SU-DHL-6 (cell line): ENCODE measurements around the gene STAT2.

Experiments
- H2AFZ ChIP-seq: fragments of 200-600 bp; sonication (generic); 2 replicates; pipeline ENCODE4 v1.6.1; 2014; ENCODE audit warnings: low read depth, mild to moderate bottlenecking, moderate library complexity, mixed read lengths, antibody characterized with exemption, low read length; ENCODE audit not compliant: severe bottlenecking
- H3F3A ChIP-seq: fragments of 200-600 bp; shearing (Covaris generic); 2 replicates; pipeline ENCODE4 v1.6.0; 2016; ENCODE audit warnings: antibody characterized with exemption, mild to moderate bottlenecking; ENCODE audit not compliant: insufficient read depth
- H3K27ac ChIP-seq: fragments of 200-600 bp; sonication (generic); 2 replicates; pipeline ENCODE4 v1.5.1; 2016; ENCODE audit warnings: low read depth, mild to moderate bottlenecking, low read length, moderate library complexity, mixed read lengths
- H3K27me3 ChIP-seq: fragments of 200-600 bp; sonication (generic), shearing (Covaris generic); 2 replicates; pipeline ENCODE4 v1.6.0; 2014; ENCODE audit warnings: mild to moderate bottlenecking, low read length
- H3K36me3 ChIP-seq: fragments of 200-600 bp; sonication (generic); 2 replicates; pipeline ENCODE4 v1.6.1; 2014; ENCODE audit warnings: mild to moderate bottlenecking, low read length, mixed read lengths
- H3K4me2 ChIP-seq: fragments of 300-600, 200-600 bp; shearing (Covaris generic), sonication (generic); 2 replicates; pipeline ENCODE4 v1.6.0; 2014; ENCODE audit warnings: low read length, low read depth, mild to moderate bottlenecking; ENCODE audit not compliant: poor library complexity, severe bottlenecking
- H3K4me3 ChIP-seq: fragments of 200-600 bp; sonication (generic); 2 replicates; pipeline ENCODE4 v1.5.1; 2014; ENCODE audit warnings: antibody characterized with exemption, low read length, mild to moderate bottlenecking, mixed read lengths; ENCODE audit not compliant: insufficient read depth, poor library complexity, severe bottlenecking
- H3K79me2 ChIP-seq: fragments of 200-600 bp; sonication (generic); 2 replicates; pipeline ENCODE4 v1.6.1; 2014; ENCODE audit warnings: mild to moderate bottlenecking, low read length, moderate library complexity; ENCODE audit not compliant: insufficient read depth
- H3K9ac ChIP-seq: fragments of 200-600 bp; sonication (generic); 2 replicates; pipeline ENCODE4 v1.7.0; 2014; ENCODE audit warnings: mild to moderate bottlenecking, low read length
- H3K9me2 ChIP-seq: fragments of 200-600 bp; sonication (generic); replicated peaks from 2 replicates; pipeline ENCODE4 v1.6.1; 2014; ENCODE audit warnings: low read length; ENCODE audit not compliant: insufficient read depth
- H3K9me3 ChIP-seq: fragments of 200-600 bp; sonication (generic); 2 replicates; pipeline ENCODE4 v1.6.1; 2014; ENCODE audit warnings: low read length, mixed read lengths; ENCODE audit not compliant: insufficient read depth
- H4K20me1 ChIP-seq: fragments of 200-600 bp; sonication (generic); 2 replicates; pipeline ENCODE4 v1.6.1; 2014; ENCODE audit warnings: low read depth, mild to moderate bottlenecking, antibody characterized with exemption, low read length, moderate library complexity, mixed read lengths
- CTCF ChIP-seq: fragments of 200-600 bp; sonication (generic); IDR thresholded peaks from one replicate; pipeline ENCODE4 v1.5.1; 2017; ENCODE audit warnings: antibody characterized with exemption, mild to moderate bottlenecking, low read length, moderate library complexity; ENCODE audit not compliant: insufficient read depth, poor library complexity, severe bottlenecking
- EZH2phosphoT487 ChIP-seq: fragments of 200-600 bp; sonication (generic), shearing (Covaris generic); conservative IDR thresholded peaks from 2 replicates; pipeline ENCODE4 v1.6.1; 2018; ENCODE audit warnings: mild to moderate bottlenecking, antibody characterized with exemption, low read length, moderate library complexity, mixed read lengths

STAT2 gene

GRCh38 chr12:56366948-56367347, 7.0 kb upstream of the STAT2 start:
- Histone ChIP-seq H4K20me1 (no peaks in the 10 kb centered on the region), H3K4me2 (no peak overlapping the region), H3K36me3 (no peaks in the 10 kb centered on the region), H3K79me2 (no peaks in the 10 kb centered on the region), H3K9ac (no peak overlapping the region), H3K9me2 (no peaks in the 10 kb centered on the region), H2AFZ (no peak overlapping the region), H3K27me3 (no peaks in the 10 kb centered on the region), H3K4me3 (no peak overlapping the region), H3K9me3 (no peaks in the 10 kb centered on the region), H3F3A (peaks cover 14% of the 10 kb centered on the region; the same call in 1 of the 2 replicates), H3K27ac (no peak overlapping the region)
- no peak for TF ChIP-seq CTCF

GRCh38 chr12:56362130-56363059, 2.5 kb upstream of the STAT2 start, which contains the start of gene APOF:
Gene APOF, minus strand, starts transcription at chr12:56362857. Its CDS starts 112 bp downstream, at chr12:56362745.
- H3K4me3 ChIP-seq: no peak within 1 kb of the TSS
- no peaks in the 10 kb centered on the region for H4K20me1 ChIP-seq
- H3K27ac ChIP-seq: no peak within 1 kb of the TSS
- TF ChIP-seq EZH2phosphoT487: no peak
- TF ChIP-seq CTCF: no peak
- no peaks in the 10 kb centered on the region for H3K9me3 ChIP-seq
- H3K36me3 ChIP-seq: no peaks in the 10 kb centered on the region
- peaks cover 14% of the 10 kb centered on the region for H3K79me2 ChIP-seq
- H3F3A ChIP-seq: peaks cover 18% of the 10 kb centered on the region
- H3K9me2 ChIP-seq: no peaks in the 10 kb centered on the region
- H3K27me3 ChIP-seq: no peaks in the 10 kb centered on the region
- no peak within 1 kb of the TSS for H2AFZ ChIP-seq
- H3K9ac ChIP-seq: no peak within 1 kb of the TSS
- H3K4me2 ChIP-seq: no peak within 1 kb of the TSS

- H2AFZ ChIP-seq: no peak overlapping the region
- H3K27me3 ChIP-seq: no peaks in the 10 kb centered on the region
- H3K4me2 ChIP-seq: peak overlapping the region; percentile 84
- H3F3A ChIP-seq: peaks cover 18% of the 10 kb centered on the region
- H3K9me2 ChIP-seq: no peaks in the 10 kb centered on the region
- no peak overlapping the region for H3K9ac ChIP-seq
- H3K4me3 ChIP-seq: no peak overlapping the region
- H3K79me2 ChIP-seq: peaks cover 14% of the 10 kb centered on the region
- no peak overlapping the region for H3K27ac ChIP-seq
- H4K20me1 ChIP-seq: no peaks in the 10 kb centered on the region
- no peaks in the 10 kb centered on the region for H3K36me3 ChIP-seq
- TF ChIP-seq EZH2phosphoT487 (no peak), CTCF (no peak)
- H3K9me3 ChIP-seq: no peaks in the 10 kb centered on the region
Measured at GRCh38 chr12:56361487-56362129, 1.7 kb upstream of the STAT2 start.
